HepG2 (cell line): ENCODE data around the gene PDE3B. TPM values are rescaled to one million over a fixed set of nuclear protein-coding genes. Genes with fewer than 3 reads are reported as not detected.

Source experiments
- AGO2 ChIP-seq: fragments of 200-400 bp; formaldehyde crosslinking; optimal IDR thresholded peaks from 2 replicates; pipeline ENCODE3; 2017; ENCODE audit warnings: mild to moderate bottlenecking, low read depth, low read length, moderate library complexity
- CSRNP1 ChIP-seq: sonication (generic); formaldehyde crosslinking; IDR thresholded peaks from 2 replicates; pipeline ENCODE4 v1.8.1; 2023; ENCODE audit warnings: mild to moderate bottlenecking, missing genetic modification reagents
- FOSL2 ChIP-seq: sonication (generic); formaldehyde crosslinking; IDR thresholded peaks from 2 replicates; pipeline ENCODE4 v1.4.0; 2020; ENCODE audit warnings: missing genetic modification reagents
- KDM5B ChIP-seq: sonication (generic); formaldehyde crosslinking; IDR thresholded peaks from 2 replicates; pipeline ENCODE4 v1.4.0; 2020; ENCODE audit warnings: missing genetic modification reagents, mild to moderate bottlenecking, borderline replicate concordance
- PTBP1 ChIP-seq: fragments of 200-400 bp; formaldehyde crosslinking; IDR thresholded peaks from 2 replicates; pipeline ENCODE4 v1.6.1; 2018; ENCODE audit warnings: low read length, low read depth; ENCODE audit not compliant: poor library complexity, severe bottlenecking
- RFX3 ChIP-seq: IDR thresholded peaks from 2 replicates; pipeline ENCODE4 v1.6.1; 2016; ENCODE audit warnings: missing biosample characterization, missing genetic modification reagents
- WIZ ChIP-seq: sonication (generic); formaldehyde crosslinking; IDR thresholded peaks from 2 replicates; pipeline ENCODE4 v1.5.1; 2020; ENCODE audit warnings: mild to moderate bottlenecking, missing genetic modification reagents
- ZBTB20 ChIP-seq: sonication (generic); formaldehyde crosslinking; IDR thresholded peaks from 2 replicates; pipeline ENCODE4 v1.8.1; 2023; ENCODE audit warnings: missing genetic modification reagents, low read depth, mild to moderate bottlenecking, borderline replicate concordance
- ZFP1 ChIP-seq: IDR thresholded peaks from 2 replicates; pipeline ENCODE4 v1.6.1; 2016
- ZMAT3 ChIP-seq: sonication (generic); formaldehyde crosslinking; conservative IDR thresholded peaks from 2 replicates; pipeline ENCODE4 v1.7.0; 2021; ENCODE audit warnings: missing genetic modification reagents
- ZMYM4 ChIP-seq: sonication (generic); formaldehyde crosslinking; IDR thresholded peaks from 2 replicates; pipeline ENCODE4 v1.8.1; 2023; ENCODE audit warnings: mild to moderate bottlenecking, missing genetic modification reagents
- ZNF138 ChIP-seq: sonication (generic); formaldehyde crosslinking; IDR thresholded peaks from 2 replicates; pipeline ENCODE4 v1.5.0; 2020; ENCODE audit warnings: mild to moderate bottlenecking, low read depth, missing genetic modification reagents
- ZNF3 ChIP-seq: IDR thresholded peaks from 2 replicates; pipeline ENCODE4 v1.7.0; 2017; ENCODE audit warnings: inconsistent platforms
- ZNF501 ChIP-seq: sonication (generic); formaldehyde crosslinking; IDR thresholded peaks from 2 replicates; pipeline ENCODE4 v1.5.1; 2020; ENCODE audit warnings: mild to moderate bottlenecking, moderate library complexity, missing genetic modification reagents
- ZNF574 ChIP-seq: sonication (generic); formaldehyde crosslinking; IDR thresholded peaks from 2 replicates; pipeline ENCODE4 v1.4.0; 2020; ENCODE audit warnings: missing genetic modification reagents
- polyA plus RNA-seq, 8 experiments: library from polyadenylated mRNA; depleted of rRNA in 3 of 8; stranded (reverse) in 7 of 8; unstranded in 1 of 8; fragments of >200 nt; fragmentation: Illumina TruSeq in 4 of 8; extraction: Trizol in 4 of 8; gene quantifications; 2 replicates each; pipeline versions ENCODE4 v1.2.1 to v1.2.3, GENCODE V29; 2011 to 2016; ENCODE audit warnings: low read depth in 4 of 8, missing spikeins in 1 of 8, mixed read lengths in 1 of 8; ENCODE audit not compliant: insufficient read depth in 1 of 8
- total RNA-seq, 5 experiments: library from RNA; depleted of rRNA; stranded (reverse); fragments of >200 nt; fragmentation: Illumina TruSeq; extraction: Trizol; gene quantifications; 2 replicates each; pipeline ENCODE4 v1.2.3, GENCODE V29; 2016; ENCODE audit warnings: low read depth in 1 of 5
- TF ChIP-seq, protein P1 (sequence below): sonication (generic); formaldehyde crosslinking; IDR thresholded peaks from 2 replicates; pipeline ENCODE4 v1.4.0; 2020; ENCODE audit warnings: mild to moderate bottlenecking, missing genetic modification reagents
- TF ChIP-seq, protein P2 (sequence below): IDR thresholded peaks from 2 replicates; pipeline ENCODE4 v1.6.1; 2016; ENCODE audit warnings: low read depth, borderline replicate concordance
- TF ChIP-seq, protein P3 (sequence below): sonication (generic); formaldehyde crosslinking; IDR thresholded peaks from 2 replicates; pipeline ENCODE4 v1.8.1; 2023; ENCODE audit warnings: missing genetic modification reagents, inconsistent platforms, borderline replicate concordance

Gene PDE3B
- total and polyA plus RNA-seq, 2 of the 13 experiments (the other 11 are each of a cell fraction or from before 2014, with no cell fraction given): 14.1 to 26.5 TPM

DNA sequence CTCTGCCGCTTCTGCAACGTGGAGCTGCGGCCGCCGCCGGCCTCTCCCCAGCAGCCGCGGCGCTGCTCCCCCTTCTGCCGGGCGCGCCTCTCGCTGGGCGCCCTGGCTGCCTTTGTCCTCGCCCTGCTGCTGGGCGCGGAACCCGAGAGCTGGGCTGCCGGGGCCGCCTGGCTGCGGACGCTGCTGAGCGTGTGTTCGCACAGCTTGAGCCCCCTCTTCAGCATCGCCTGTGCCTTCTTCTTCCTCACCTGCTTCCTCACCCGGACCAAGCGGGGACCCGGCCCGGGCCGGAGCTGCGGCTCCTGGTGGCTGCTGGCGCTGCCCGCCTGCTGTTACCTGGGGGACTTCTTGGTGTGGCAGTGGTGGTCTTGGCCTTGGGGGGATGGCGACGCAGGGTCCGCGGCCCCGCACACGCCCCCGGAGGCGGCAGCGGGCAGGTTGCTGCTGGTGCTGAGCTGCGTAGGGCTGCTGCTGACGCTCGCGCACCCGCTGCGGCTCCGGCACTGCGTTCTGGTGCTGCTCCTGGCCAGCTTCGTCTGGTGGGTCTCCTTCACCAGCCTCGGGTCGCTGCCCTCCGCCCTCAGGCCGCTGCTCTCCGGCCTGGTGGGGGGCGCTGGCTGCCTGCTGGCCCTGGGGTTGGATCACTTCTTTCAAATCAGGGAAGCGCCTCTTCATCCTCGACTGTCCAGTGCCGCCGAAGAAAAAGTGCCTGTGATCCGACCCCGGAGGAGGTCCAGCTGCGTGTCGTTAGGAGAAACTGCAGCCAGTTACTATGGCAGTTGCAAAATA, 816 bp downstream of the PDE3B start (continued):
- TF ChIP-seq ZBTB20 (CRISPR knock-in tag) (peak; percentile 64; the same call in 1 of the 2 replicates), RFX3 (CRISPR knock-in tag) (no peak), ZMYM4 (CRISPR knock-in tag) (peak; percentile 33), ZFP1 (CRISPR knock-in tag) (no peak), PTBP1 (no peak), AGO2 (peak; percentile 64), ZMAT3 (CRISPR knock-in tag) (peak; percentile 54; the same call in 1 of the 2 replicates), WIZ (peak; percentile 40; the same call in 1 of the 2 replicates), ZNF574 (CRISPR knock-in tag) (peak; percentile 24; the same call in 1 of the 2 replicates), CSRNP1 (CRISPR knock-in tag) (peak; percentile 4; the same call in 1 of the 2 replicates), ZNF501 (peak; percentile 66), KDM5B (CRISPR knock-in tag) (0 out of 2 replicates have a peak, but pooled peaks have one; percentile 34), FOSL2 (CRISPR knock-in tag) (no peak), ZNF3 (CRISPR knock-in tag) (no peak), ZNF138 (0 out of 2 replicates have a peak, but pooled peaks have one; percentile 35)
- TF ChIP-seq, protein P1, sequence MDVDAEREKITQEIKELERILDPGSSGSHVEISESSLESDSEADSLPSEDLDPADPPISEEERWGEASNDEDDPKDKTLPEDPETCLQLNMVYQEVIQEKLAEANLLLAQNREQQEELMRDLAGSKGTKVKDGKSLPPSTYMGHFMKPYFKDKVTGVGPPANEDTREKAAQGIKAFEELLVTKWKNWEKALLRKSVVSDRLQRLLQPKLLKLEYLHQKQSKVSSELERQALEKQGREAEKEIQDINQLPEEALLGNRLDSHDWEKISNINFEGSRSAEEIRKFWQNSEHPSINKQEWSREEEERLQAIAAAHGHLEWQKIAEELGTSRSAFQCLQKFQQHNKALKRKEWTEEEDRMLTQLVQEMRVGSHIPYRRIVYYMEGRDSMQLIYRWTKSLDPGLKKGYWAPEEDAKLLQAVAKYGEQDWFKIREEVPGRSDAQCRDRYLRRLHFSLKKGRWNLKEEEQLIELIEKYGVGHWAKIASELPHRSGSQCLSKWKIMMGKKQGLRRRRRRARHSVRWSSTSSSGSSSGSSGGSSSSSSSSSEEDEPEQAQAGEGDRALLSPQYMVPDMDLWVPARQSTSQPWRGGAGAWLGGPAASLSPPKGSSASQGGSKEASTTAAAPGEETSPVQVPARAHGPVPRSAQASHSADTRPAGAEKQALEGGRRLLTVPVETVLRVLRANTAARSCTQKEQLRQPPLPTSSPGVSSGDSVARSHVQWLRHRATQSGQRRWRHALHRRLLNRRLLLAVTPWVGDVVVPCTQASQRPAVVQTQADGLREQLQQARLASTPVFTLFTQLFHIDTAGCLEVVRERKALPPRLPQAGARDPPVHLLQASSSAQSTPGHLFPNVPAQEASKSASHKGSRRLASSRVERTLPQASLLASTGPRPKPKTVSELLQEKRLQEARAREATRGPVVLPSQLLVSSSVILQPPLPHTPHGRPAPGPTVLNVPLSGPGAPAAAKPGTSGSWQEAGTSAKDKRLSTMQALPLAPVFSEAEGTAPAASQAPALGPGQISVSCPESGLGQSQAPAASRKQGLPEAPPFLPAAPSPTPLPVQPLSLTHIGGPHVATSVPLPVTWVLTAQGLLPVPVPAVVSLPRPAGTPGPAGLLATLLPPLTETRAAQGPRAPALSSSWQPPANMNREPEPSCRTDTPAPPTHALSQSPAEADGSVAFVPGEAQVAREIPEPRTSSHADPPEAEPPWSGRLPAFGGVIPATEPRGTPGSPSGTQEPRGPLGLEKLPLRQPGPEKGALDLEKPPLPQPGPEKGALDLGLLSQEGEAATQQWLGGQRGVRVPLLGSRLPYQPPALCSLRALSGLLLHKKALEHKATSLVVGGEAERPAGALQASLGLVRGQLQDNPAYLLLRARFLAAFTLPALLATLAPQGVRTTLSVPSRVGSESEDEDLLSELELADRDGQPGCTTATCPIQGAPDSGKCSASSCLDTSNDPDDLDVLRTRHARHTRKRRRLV (CRISPR knock-in tag): 0 out of 2 replicates have a peak, but pooled peaks have one; percentile 19
- TF ChIP-seq, protein P2, sequence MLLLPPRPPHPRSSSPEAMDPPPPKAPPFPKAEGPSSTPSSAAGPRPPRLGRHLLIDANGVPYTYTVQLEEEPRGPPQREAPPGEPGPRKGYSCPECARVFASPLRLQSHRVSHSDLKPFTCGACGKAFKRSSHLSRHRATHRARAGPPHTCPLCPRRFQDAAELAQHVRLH (CRISPR knock-in tag): 0 out of 2 replicates have a peak, but pooled peaks have one; percentile 7
- TF ChIP-seq, protein P3, sequence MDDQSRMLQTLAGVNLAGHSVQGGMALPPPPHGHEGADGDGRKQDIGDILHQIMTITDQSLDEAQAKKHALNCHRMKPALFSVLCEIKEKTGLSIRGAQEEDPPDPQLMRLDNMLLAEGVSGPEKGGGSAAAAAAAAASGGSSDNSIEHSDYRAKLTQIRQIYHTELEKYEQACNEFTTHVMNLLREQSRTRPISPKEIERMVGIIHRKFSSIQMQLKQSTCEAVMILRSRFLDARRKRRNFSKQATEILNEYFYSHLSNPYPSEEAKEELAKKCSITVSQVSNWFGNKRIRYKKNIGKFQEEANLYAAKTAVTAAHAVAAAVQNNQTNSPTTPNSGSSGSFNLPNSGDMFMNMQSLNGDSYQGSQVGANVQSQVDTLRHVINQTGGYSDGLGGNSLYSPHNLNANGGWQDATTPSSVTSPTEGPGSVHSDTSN (CRISPR knock-in tag): no peak
